Endodermal cell (in vitro differentiated cells): ENCODE measurements around the gene TSHZ2. TPM values are rescaled to one million over a fixed set of nuclear protein-coding genes. Genes with fewer than 3 reads are reported as not detected.

Experiments
- DNase-seq: peaks from one replicate; pipeline ENCODE4 v3.0.0-alpha.2; 2017
- H3K27ac ChIP-seq: 2 replicates; pipeline ENCODE4 v1.5.1; 2013; ENCODE audit warnings: mild to moderate bottlenecking, low read depth, low read length, moderate library complexity
- H3K27me3 ChIP-seq: 2 replicates; pipeline ENCODE4 v1.6.1; 2013; ENCODE audit warnings: mild to moderate bottlenecking, low read length, moderate library complexity; ENCODE audit not compliant: insufficient read depth, control insufficient read depth, poor library complexity, severe bottlenecking
- H3K36me3 ChIP-seq: 2 replicates; pipeline ENCODE4 v1.7.0; 2013; ENCODE audit warnings: mild to moderate bottlenecking, low read length, moderate library complexity; ENCODE audit not compliant: control insufficient read depth, insufficient read depth
- H3K4me1 ChIP-seq: one replicate; pipeline ENCODE4 v1.7.0; 2013; ENCODE audit warnings: low read length; ENCODE audit not compliant: control insufficient read depth, insufficient read depth
- H3K4me3 ChIP-seq: 2 replicates; pipeline ENCODE4 v1.5.1; 2013; ENCODE audit warnings: mild to moderate bottlenecking, low read length, moderate library complexity
- H3K9ac ChIP-seq: 2 replicates; pipeline ENCODE4 v1.6.1; 2013; ENCODE audit warnings: mild to moderate bottlenecking, low read length, moderate library complexity; ENCODE audit not compliant: poor library complexity, severe bottlenecking; ENCODE audit errors: extremely low read depth
- H3K9me3 ChIP-seq: 2 replicates; pipeline ENCODE4 v1.6.1; 2013; ENCODE audit warnings: mild to moderate bottlenecking, low read length, moderate library complexity; ENCODE audit not compliant: control insufficient read depth
- H3K27ac Mint-ChIP-seq: 2 replicates; pipeline ENCODE4 v1.8.0; 2020; ENCODE audit warnings: mixed read lengths
- H3K27me3 Mint-ChIP-seq: 2 replicates; pipeline ENCODE4 v1.8.0; 2021; ENCODE audit warnings: mild to moderate bottlenecking, mixed read lengths; ENCODE audit not compliant: insufficient read depth
- H3K36me3 Mint-ChIP-seq: 2 replicates; pipeline ENCODE4 v1.8.0; 2020; ENCODE audit warnings: low read depth, mixed read lengths
- H3K4me1 Mint-ChIP-seq: 2 replicates; pipeline ENCODE4 v1.8.0; 2020; ENCODE audit warnings: mixed read lengths
- H3K4me3 Mint-ChIP-seq: 2 replicates; pipeline ENCODE4 v1.8.0; 2020; ENCODE audit warnings: mild to moderate bottlenecking, moderate library complexity, mixed read lengths
- H3K9me3 Mint-ChIP-seq: 2 replicates; pipeline ENCODE4 v1.8.0; 2020; ENCODE audit warnings: mild to moderate bottlenecking, mixed read lengths
- WGBS, 2 experiments: methylation state at CpG; one replicate each; pipeline versions ENCODE4 v1.1.5 to v1.1.7; 2013; ENCODE audit warnings: missing lambda C conversion rate in 2 of 2, mixed read lengths in 1 of 2; ENCODE audit not compliant: insufficient coverage in 1 of 2, insufficient read length in 1 of 2; 5-methylcytosine and 5-hydroxymethylcytosine counted together
- total RNA-seq, 2 donors: library from RNA; stranded (reverse); fragmentation: NEBNext Ultra II Directional in 1 of 2; extraction: Animal tissue kit (Norgen Biotek cat#: 25700) in 1 of 2; gene quantifications; 2 replicates in 1 of 2; 3 replicates in 1 of 2; pipeline ENCODE4 v1.2.1, GENCODE V29; 2021
- TF ChIP-seq, protein P1 (sequence below): fragments of 200-600 bp; sonication (generic); conservative IDR thresholded peaks from 2 replicates; pipeline ENCODE4 v1.5.0; 2021; ENCODE audit warnings: antibody characterized with exemption, mild to moderate bottlenecking

The TSHZ2 gene
- total RNA-seq, 2 donors from 2014 or later: 0.07 to 0.31 TPM

GRCh38 chr20:52975803-52976531 lies 3.8 kb downstream of the TSHZ2 start:
- peaks cover 17% of the 10 kb centered on the region for H3K4me1 Mint-ChIP-seq

DNA sequence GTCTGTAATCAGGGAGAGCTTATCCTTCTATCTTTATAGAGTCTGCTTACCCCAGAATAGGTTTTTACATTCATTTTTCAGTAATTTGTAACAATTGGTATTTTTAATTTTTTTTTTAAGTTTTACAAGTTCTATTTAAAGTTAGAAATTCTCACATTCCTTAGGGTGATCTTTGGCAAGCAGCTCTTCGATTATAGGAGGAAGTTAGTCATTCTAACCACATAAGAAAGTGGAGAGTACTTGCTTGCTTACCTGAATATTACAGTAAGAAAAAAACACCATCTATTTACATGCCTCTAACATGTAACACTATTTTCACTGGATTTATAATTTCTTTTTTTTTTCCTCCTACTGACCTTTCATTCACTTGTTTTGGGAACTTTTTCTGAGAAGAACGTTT lies 6.7 kb downstream of the TSHZ2 start:
- H3K36me3 Mint-ChIP-seq: no peaks in the 10 kb centered on the region
- Histone ChIP-seq H3K9me3 (no peaks in the 10 kb centered on the region), H3K36me3 (no peaks in the 10 kb centered on the region), H3K27ac (no peak overlapping the region), H3K4me1 (peaks cover 4% of the 10 kb centered on the region), H3K4me3 (no peak overlapping the region), H3K9ac (no peak overlapping the region), H3K27me3 (peaks cover 18% of the 10 kb centered on the region)
- DNase-seq: no peak
- H3K4me3 Mint-ChIP-seq: no peak overlapping the region
- H3K27ac Mint-ChIP-seq: no peak overlapping the region
- peaks cover 42% of the 10 kb centered on the region for H3K27me3 Mint-ChIP-seq
- H3K4me1 Mint-ChIP-seq: peaks cover 14% of the 10 kb centered on the region
- no peaks in the 10 kb centered on the region for H3K9me3 Mint-ChIP-seq
- 71% methylated on average over 1 of the region's 2 CpGs; no CpG with 5 or more reads in 1 of the 2 experiments for WGBS, 2 experiments
- TF ChIP-seq, protein P1, sequence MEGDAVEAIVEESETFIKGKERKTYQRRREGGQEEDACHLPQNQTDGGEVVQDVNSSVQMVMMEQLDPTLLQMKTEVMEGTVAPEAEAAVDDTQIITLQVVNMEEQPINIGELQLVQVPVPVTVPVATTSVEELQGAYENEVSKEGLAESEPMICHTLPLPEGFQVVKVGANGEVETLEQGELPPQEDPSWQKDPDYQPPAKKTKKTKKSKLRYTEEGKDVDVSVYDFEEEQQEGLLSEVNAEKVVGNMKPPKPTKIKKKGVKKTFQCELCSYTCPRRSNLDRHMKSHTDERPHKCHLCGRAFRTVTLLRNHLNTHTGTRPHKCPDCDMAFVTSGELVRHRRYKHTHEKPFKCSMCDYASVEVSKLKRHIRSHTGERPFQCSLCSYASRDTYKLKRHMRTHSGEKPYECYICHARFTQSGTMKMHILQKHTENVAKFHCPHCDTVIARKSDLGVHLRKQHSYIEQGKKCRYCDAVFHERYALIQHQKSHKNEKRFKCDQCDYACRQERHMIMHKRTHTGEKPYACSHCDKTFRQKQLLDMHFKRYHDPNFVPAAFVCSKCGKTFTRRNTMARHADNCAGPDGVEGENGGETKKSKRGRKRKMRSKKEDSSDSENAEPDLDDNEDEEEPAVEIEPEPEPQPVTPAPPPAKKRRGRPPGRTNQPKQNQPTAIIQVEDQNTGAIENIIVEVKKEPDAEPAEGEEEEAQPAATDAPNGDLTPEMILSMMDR: no peak

More at GRCh38 chr20:52975803-52976531, 3.8 kb downstream of the TSHZ2 start:
- Histone ChIP-seq H3K27ac (no peak overlapping the region), H3K4me3 (no peak overlapping the region), H3K9ac (no peak overlapping the region), H3K27me3 (peaks cover 47% of the 10 kb centered on the region), H3K9me3 (no peaks in the 10 kb centered on the region), H3K4me1 (no peaks in the 10 kb centered on the region), H3K36me3 (no peaks in the 10 kb centered on the region)
- Mint-ChIP-seq H3K27me3 (peaks cover 51% of the 10 kb centered on the region), H3K4me3 (no peak overlapping the region), H3K36me3 (no peaks in the 10 kb centered on the region), H3K9me3 (no peaks in the 10 kb centered on the region), H3K27ac (no peak overlapping the region)
- no peak for DNase-seq
- TF ChIP-seq, protein P1: no peak
- WGBS, 2 experiments: 90% methylated on average over 3 of the region's 3 CpGs; no CpG with 5 or more reads in 1 of the 2 experiments

- H3K36me3 ChIP-seq: no peaks in the 10 kb centered on the region
- no peaks in the 10 kb centered on the region for H3K9me3 Mint-ChIP-seq
- no peak overlapping the region for H3K4me3 Mint-ChIP-seq
- H3K4me3 ChIP-seq: no peak overlapping the region
- H3K9ac ChIP-seq: no peak overlapping the region
- H3K27me3 Mint-ChIP-seq: peaks cover 22% of the 10 kb centered on the region
- H3K27me3 ChIP-seq: no peaks in the 10 kb centered on the region
- H3K4me1 ChIP-seq: peaks cover 6% of the 10 kb centered on the region
- no peak for DNase-seq
- H3K36me3 Mint-ChIP-seq: no peaks in the 10 kb centered on the region
- H3K4me1 Mint-ChIP-seq: peaks cover 22% of the 10 kb centered on the region
- TF ChIP-seq, protein P1: no peak
- H3K27ac ChIP-seq: no peak overlapping the region
- no peak overlapping the region for H3K27ac Mint-ChIP-seq
- WGBS, 2 experiments: 89 to 96% methylated on average over 5 to 8 of the region's 8 CpGs
- H3K9me3 ChIP-seq: no peaks in the 10 kb centered on the region
Measured at GRCh38 chr20:52981051-52981450, 8.9 kb downstream of the TSHZ2 start.
